Erythroblast (primary cell): ENCODE measurements around the gene OR52A1.

ENCODE experiments used
- GATA1 ChIP-seq: IDR thresholded peaks from 2 replicates; pipeline ENCODE4 v1.6.1; 2011; ENCODE audit warnings: low read depth, mild to moderate bottlenecking, control low read depth, low read length, moderate library complexity
- POLR2A ChIP-seq: IDR thresholded peaks from 2 replicates; pipeline ENCODE4 v1.6.1; 2011; ENCODE audit warnings: mild to moderate bottlenecking, low read length

GRCh38 chr11:5200582-5200981 lies 46.0 kb upstream of the OR52A1 start, which contains the start of gene OR51V1:
- TF ChIP-seq POLR2A (no peak), GATA1 (no peak)
